ENCODE results near the gene CCR9. TPM values are rescaled to one million over a fixed set of nuclear protein-coding genes. Genes with fewer than 3 reads are reported as not detected.
"Not testable (repeated sequence)": the region's sequence is repeated elsewhere in the genome, so short reads cannot be mapped to it uniquely, and the experiment has no call there.

The CCR9 gene
- total and polyA plus RNA-seq, 9 donors: 0.09 TPM; not detected in 8

- H3K4me3 ChIP-seq (ENCODE audit: low read length); H3K4me1 ChIP-seq (ENCODE audit: control insufficient read depth, insufficient read depth, low read length); H3K27me3 ChIP-seq (ENCODE audit: control insufficient read depth, insufficient read depth, low read length); H3K36me3 ChIP-seq (ENCODE audit: control insufficient read depth, insufficient read depth, low read length); H3K9me3 ChIP-seq (replicated peaks; ENCODE audit: control insufficient read depth, low read depth, low read length); H3K27ac ChIP-seq (ENCODE audit: low read length); DNase-seq: not testable (repeated sequence)
- 89% methylated on average over 1 of the region's 2 CpGs for WGBS (ENCODE audit: insufficient coverage)
These were observed 29.3 kb upstream of the CCR9 start for GRCh38 chr3:45857024-45857423.

- no CpG with 5 or more reads among the region's 7 CpGs for WGBS (ENCODE audit: insufficient coverage)
These were observed 27.4 kb upstream of the CCR9 start for GRCh38 chr3:45858809-45859543.

GRCh38 chr3:45860481-45860880 is 25.9 kb upstream of the CCR9 start:
- WGBS (ENCODE audit: insufficient coverage): 44% methylated on average over 2 of the region's 4 CpGs

More at GRCh38 chr3:45858809-45859543, 27.4 kb upstream of the CCR9 start:
- peaks cover 4% of the 10 kb centered on the region for H3K9me3 ChIP-seq (replicated peaks; ENCODE audit: control insufficient read depth, low read depth, low read length)
- H3K4me3 ChIP-seq (ENCODE audit: low read length): no peak overlapping the region
- no peak for DNase-seq
- H3K4me1 ChIP-seq (ENCODE audit: control insufficient read depth, insufficient read depth, low read length): no peaks in the 10 kb centered on the region
- H3K36me3 ChIP-seq (ENCODE audit: control insufficient read depth, insufficient read depth, low read length): no peaks in the 10 kb centered on the region
- H3K27me3 ChIP-seq (ENCODE audit: control insufficient read depth, insufficient read depth, low read length): peaks cover 3% of the 10 kb centered on the region
- H3K27ac ChIP-seq (ENCODE audit: low read length): no peak overlapping the region

GRCh38 chr3:45861043-45861719 is 25.2 kb upstream of the CCR9 start:
- H3K27me3 ChIP-seq (ENCODE audit: control insufficient read depth, insufficient read depth, low read length): peaks cover 3% of the 10 kb centered on the region
- no peaks in the 10 kb centered on the region for H3K36me3 ChIP-seq (ENCODE audit: control insufficient read depth, insufficient read depth, low read length)
- 60% methylated on average over 1 of the region's 7 CpGs for WGBS (ENCODE audit: insufficient coverage)
- H3K4me3 ChIP-seq (ENCODE audit: low read length): no peak overlapping the region
- no peaks in the 10 kb centered on the region for H3K4me1 ChIP-seq (ENCODE audit: control insufficient read depth, insufficient read depth, low read length)
- DNase-seq: no peak
- peaks cover 4% of the 10 kb centered on the region for H3K9me3 ChIP-seq (replicated peaks; ENCODE audit: control insufficient read depth, low read depth, low read length)
- no peak overlapping the region for H3K27ac ChIP-seq (ENCODE audit: low read length)

More at GRCh38 chr3:45860481-45860880, 25.9 kb upstream of the CCR9 start:
- no peaks in the 10 kb centered on the region for H3K36me3 ChIP-seq (ENCODE audit: control insufficient read depth, insufficient read depth, low read length)
- H3K4me3 ChIP-seq (ENCODE audit: low read length): no peak overlapping the region
- DNase-seq: no peak
- H3K27me3 ChIP-seq (ENCODE audit: control insufficient read depth, insufficient read depth, low read length): peaks cover 3% of the 10 kb centered on the region
- H3K27ac ChIP-seq (ENCODE audit: low read length): no peak overlapping the region
- H3K4me1 ChIP-seq (ENCODE audit: control insufficient read depth, insufficient read depth, low read length): no peaks in the 10 kb centered on the region
- H3K9me3 ChIP-seq (replicated peaks; ENCODE audit: control insufficient read depth, low read depth, low read length): peaks cover 4% of the 10 kb centered on the region

GRCh38 chr3:45864760-45865519 is 21.4 kb upstream of the CCR9 start:
- no peaks in the 10 kb centered on the region for H3K36me3 ChIP-seq (ENCODE audit: control insufficient read depth, insufficient read depth, low read length)
- H3K4me3 ChIP-seq (ENCODE audit: low read length): no peak overlapping the region
- H3K4me1 ChIP-seq (ENCODE audit: control insufficient read depth, insufficient read depth, low read length): no peaks in the 10 kb centered on the region
- H3K27ac ChIP-seq (ENCODE audit: low read length): no peak overlapping the region
- no peak for DNase-seq
- H3K9me3 ChIP-seq (replicated peaks; ENCODE audit: control insufficient read depth, low read depth, low read length): peaks cover 4% of the 10 kb centered on the region
- peaks cover 3% of the 10 kb centered on the region for H3K27me3 ChIP-seq (ENCODE audit: control insufficient read depth, insufficient read depth, low read length)
- no CpG with 5 or more reads among the region's 8 CpGs for WGBS (ENCODE audit: insufficient coverage)

GRCh38 chr3:45865563-45865962 is 20.8 kb upstream of the CCR9 start:
- no peak overlapping the region for H3K4me3 ChIP-seq (ENCODE audit: low read length)
- no CpG with 5 or more reads among the region's 6 CpGs for WGBS (ENCODE audit: insufficient coverage)
- peak; percentile 16 for DNase-seq
- H3K36me3 ChIP-seq (ENCODE audit: control insufficient read depth, insufficient read depth, low read length): no peaks in the 10 kb centered on the region
- H3K4me1 ChIP-seq (ENCODE audit: control insufficient read depth, insufficient read depth, low read length): no peaks in the 10 kb centered on the region
- H3K27me3 ChIP-seq (ENCODE audit: control insufficient read depth, insufficient read depth, low read length): peaks cover 3% of the 10 kb centered on the region
- H3K9me3 ChIP-seq (replicated peaks; ENCODE audit: control insufficient read depth, low read depth, low read length): peaks cover 4% of the 10 kb centered on the region
- H3K27ac ChIP-seq (ENCODE audit: low read length): no peak overlapping the region

GRCh38 chr3:45868213-45868612 is 18.1 kb upstream of the CCR9 start:
- Histone ChIP-seq H3K36me3 (ENCODE audit: control insufficient read depth, insufficient read depth, low read length) (no peaks in the 10 kb centered on the region), H3K27me3 (ENCODE audit: control insufficient read depth, insufficient read depth, low read length) (no peaks in the 10 kb centered on the region), H3K4me1 (ENCODE audit: control insufficient read depth, insufficient read depth, low read length) (no peaks in the 10 kb centered on the region), H3K4me3 (ENCODE audit: low read length) (no peak overlapping the region), H3K9me3 (replicated peaks; ENCODE audit: control insufficient read depth, low read depth, low read length) (peaks cover 4% of the 10 kb centered on the region), H3K27ac (ENCODE audit: low read length) (no peak overlapping the region)
- no CpG with 5 or more reads among the region's 2 CpGs for WGBS (ENCODE audit: insufficient coverage)
- no peak for DNase-seq

GRCh38 chr3:45868650-45869049 is 17.7 kb upstream of the CCR9 start:
- Histone ChIP-seq H3K9me3 (replicated peaks; ENCODE audit: control insufficient read depth, low read depth, low read length) (no peaks in the 10 kb centered on the region), H3K27me3 (ENCODE audit: control insufficient read depth, insufficient read depth, low read length) (no peaks in the 10 kb centered on the region), H3K4me1 (ENCODE audit: control insufficient read depth, insufficient read depth, low read length) (no peaks in the 10 kb centered on the region), H3K27ac (ENCODE audit: low read length) (no peak overlapping the region), H3K4me3 (ENCODE audit: low read length) (no peak overlapping the region), H3K36me3 (ENCODE audit: control insufficient read depth, insufficient read depth, low read length) (no peaks in the 10 kb centered on the region)
- DNase-seq: no peak
- WGBS (ENCODE audit: insufficient coverage): 54% methylated on average over 2 of the region's 2 CpGs

GRCh38 chr3:45869638-45870037 is 16.7 kb upstream of the CCR9 start:
- H3K27me3 ChIP-seq (ENCODE audit: control insufficient read depth, insufficient read depth, low read length): no peaks in the 10 kb centered on the region
- no peak overlapping the region for H3K27ac ChIP-seq (ENCODE audit: low read length)
- H3K4me1 ChIP-seq (ENCODE audit: control insufficient read depth, insufficient read depth, low read length): no peaks in the 10 kb centered on the region
- no peaks in the 10 kb centered on the region for H3K36me3 ChIP-seq (ENCODE audit: control insufficient read depth, insufficient read depth, low read length)
- H3K4me3 ChIP-seq (ENCODE audit: low read length): no peak overlapping the region
- no CpG with 5 or more reads among the region's 3 CpGs for WGBS (ENCODE audit: insufficient coverage)
- H3K9me3 ChIP-seq (replicated peaks; ENCODE audit: control insufficient read depth, low read depth, low read length): no peaks in the 10 kb centered on the region
- no peak for DNase-seq

- WGBS (ENCODE audit: insufficient coverage): no CpG with 5 or more reads among the region's 4 CpGs
- Histone ChIP-seq H3K27ac (ENCODE audit: low read length) (no peak overlapping the region), H3K4me1 (ENCODE audit: control insufficient read depth, insufficient read depth, low read length) (no peaks in the 10 kb centered on the region), H3K27me3 (ENCODE audit: control insufficient read depth, insufficient read depth, low read length) (no peaks in the 10 kb centered on the region), H3K9me3 (replicated peaks; ENCODE audit: control insufficient read depth, low read depth, low read length) (no peaks in the 10 kb centered on the region), H3K4me3 (ENCODE audit: low read length) (no peak overlapping the region), H3K36me3 (ENCODE audit: control insufficient read depth, insufficient read depth, low read length) (no peaks in the 10 kb centered on the region)
- no peak for DNase-seq
These were observed 16.2 kb upstream of the CCR9 start for GRCh38 chr3:45870099-45870498.

Measured in muscle of leg (tissue), 11 donors.